Measurements from ENCODE around the gene AP3B1. TPM values are rescaled to one million over a fixed set of nuclear protein-coding genes. Genes with fewer than 3 reads are reported as not detected.
A peak's percentile ranks its signal among the peaks of the same experiment; 100 is the strongest.
"Not testable (repeated sequence)": the region's sequence is repeated elsewhere in the genome, so short reads cannot be mapped to it uniquely, and the experiment has no call there.

AP3B1 gene
- polyA plus RNA-seq, 3 donors, result 20.3 to 39.8 (median 24.9) TPM

GRCh38 chr5:78178356-78178755 is 116.1 kb downstream of the AP3B1 start:
- no peak for DNase-seq
- H3K4me1 Mint-ChIP-seq, result no peaks in the 10 kb centered on the region
- H3K79me2 ChIP-seq (ENCODE audit: insufficient read depth, low read length), result peaks cover 14% of the 10 kb centered on the region
- no peak overlapping the region for H3K4me3 ChIP-seq (replicated peaks in 1 of 3; ENCODE audit: low read depth in 2 of 3, low read length in 3 of 3)
- H3K4me2 ChIP-seq (replicated peaks; ENCODE audit: extremely low read depth, low read length, poor library complexity, severe bottlenecking), result no peak overlapping the region
- H3K27ac Mint-ChIP-seq, result peak overlapping the region in 1 of 7 donors; percentile 18
- H3K4me1 ChIP-seq (ENCODE audit: control insufficient read depth in 1 of 2, insufficient read depth in 2 of 2, low read length in 2 of 2), result no peaks in the 10 kb centered on the region
- H3K27me3 ChIP-seq (ENCODE audit: control insufficient read depth in 2 of 2, insufficient read depth in 2 of 2, low read length in 2 of 2), result no peaks in the 10 kb centered on the region
- H3K27ac ChIP-seq (ENCODE audit: low read depth in 1 of 2, low read length in 2 of 2), result no peak overlapping the region
- H3K9me3 ChIP-seq (replicated peaks in 1 of 2; ENCODE audit: control insufficient read depth in 1 of 2, insufficient read depth in 1 of 2, low read length in 2 of 2), result peaks cover 7 to 16% of the 10 kb centered on the region in 2 donors
- no peak overlapping the region for H2AFZ ChIP-seq (ENCODE audit: insufficient read depth, low read depth, low read length, poor library complexity, severe bottlenecking)
- H3K9me3 Mint-ChIP-seq, result peaks cover 2 to 15% (median 11%) of the 10 kb centered on the region in 7 donors
- H3K36me3 ChIP-seq (replicated peaks in 1 of 2; ENCODE audit: control insufficient read depth in 1 of 2, insufficient read depth in 2 of 2, low read length in 2 of 2), result peaks cover 70 to 95% of the 10 kb centered on the region in 2 donors
- H3K4me3 Mint-ChIP-seq, result no peak overlapping the region
- intact Hi-C loops (cut with micrococcal nuclease), result no loop called here
- no peak for TF ChIP-seq CTCF (IDR thresholded peaks at IDR 0.05)
- H3K36me3 Mint-ChIP-seq, result peaks cover 67 to 75% of the 10 kb centered on the region in 2 donors
- peaks cover 17% of the 10 kb centered on the region for H4K20me1 ChIP-seq (ENCODE audit: insufficient read depth, low read length)
- H3K27me3 Mint-ChIP-seq (ENCODE audit: low read depth in 3 of 3), result no peaks in the 10 kb centered on the region
- 92% methylated on average over 2 of the region's 5 CpGs for whole genome bisulfite sequencing (ENCODE audit: insufficient coverage)
- no peak overlapping the region for H3K9ac ChIP-seq (ENCODE audit: insufficient read depth, low read length, poor library complexity, severe bottlenecking)

- H3K4me3 Mint-ChIP-seq; H3K4me1 Mint-ChIP-seq; H3K4me2 ChIP-seq (replicated peaks; ENCODE audit: extremely low read depth, low read length, poor library complexity, severe bottlenecking); H3K9ac ChIP-seq (ENCODE audit: insufficient read depth, low read length, poor library complexity, severe bottlenecking); DNase-seq; H4K20me1 ChIP-seq (ENCODE audit: insufficient read depth, low read length); H3K27me3 ChIP-seq (ENCODE audit: control insufficient read depth in 2 of 2, insufficient read depth in 2 of 2, low read length in 2 of 2); H3K79me2 ChIP-seq (ENCODE audit: insufficient read depth, low read length); H3K27ac ChIP-seq (ENCODE audit: low read depth in 1 of 2, low read length in 2 of 2); H3K27me3 Mint-ChIP-seq (ENCODE audit: low read depth in 3 of 3); H3K4me1 ChIP-seq (ENCODE audit: control insufficient read depth in 1 of 2, insufficient read depth in 2 of 2, low read length in 2 of 2); H3K4me3 ChIP-seq (replicated peaks in 1 of 3; ENCODE audit: low read depth in 2 of 3, low read length in 3 of 3); H3K27ac Mint-ChIP-seq; intact Hi-C loops (cut with micrococcal nuclease); H2AFZ ChIP-seq (ENCODE audit: insufficient read depth, low read depth, low read length, poor library complexity, severe bottlenecking): not testable (repeated sequence)
- Histone ChIP-seq H3K36me3 (replicated peaks in 1 of 2; ENCODE audit: control insufficient read depth in 1 of 2, insufficient read depth in 2 of 2, low read length in 2 of 2) (peaks cover 25 to 51% of the 10 kb centered on the region in 2 donors), H3K9me3 (replicated peaks in 1 of 2; ENCODE audit: control insufficient read depth in 1 of 2, insufficient read depth in 1 of 2, low read length in 2 of 2) (peaks cover 7 to 16% of the 10 kb centered on the region in 2 donors)
- no CpG with 5 or more reads among the region's 1 CpG for WGBS (ENCODE audit: insufficient coverage)
- H3K9me3 Mint-ChIP-seq, result peaks cover 7 to 42% (median 36%) of the 10 kb centered on the region in 7 donors
- peaks cover 63% of the 10 kb centered on the region in 2 donors for H3K36me3 Mint-ChIP-seq
Observed at GRCh38 chr5:78170335-78170734, 124.2 kb downstream of the AP3B1 start.
